A673 (cell line): ENCODE measurements around the gene ACTL7B.

ENCODE experiments used
- CTCF ChIP-seq: fragments of 300-800, 200-600 bp; sonication (generic); conservative IDR thresholded peaks from 2 replicates; pipeline ENCODE4 v1.5.1; 2017; ENCODE audit warnings: low read depth, mild to moderate bottlenecking, antibody characterized with exemption, low read length, moderate library complexity, mixed read lengths
- EZH2 ChIP-seq: fragments of 200-600 bp; sonication (generic); IDR thresholded peaks from 2 replicates; pipeline ENCODE4 v1.6.1; 2017; ENCODE audit warnings: borderline replicate concordance, low read depth, mild to moderate bottlenecking, mixed read lengths, antibody characterized with exemption, low read length; ENCODE audit not compliant: poor library complexity, severe bottlenecking

DNA sequence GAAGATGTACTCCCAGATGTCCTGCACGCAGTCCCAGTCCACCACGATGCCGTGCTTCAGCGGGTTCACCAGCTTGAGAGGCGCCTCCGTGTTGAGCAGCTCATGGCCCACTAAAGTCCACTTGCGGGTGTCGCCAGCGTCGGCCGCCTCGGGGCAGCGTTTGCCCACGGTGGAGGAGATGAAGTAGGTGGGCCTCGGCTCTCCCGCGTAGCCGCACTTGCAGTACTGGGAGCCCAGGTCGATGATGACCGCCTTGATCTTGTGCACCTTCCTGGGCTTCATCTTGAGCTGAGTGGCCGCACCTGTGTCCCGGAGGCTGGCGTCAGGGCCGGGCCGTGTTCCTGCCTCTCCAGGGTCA, 278 bp downstream of the ACTL7B start:
- no peak for TF ChIP-seq CTCF
- no peak for TF ChIP-seq EZH2
